HEK293T (cell line): Measurements from ENCODE around the gene TBCK.

Experiments used
- ELF4 ChIP-seq: fragments of 450-650 bp; IDR thresholded peaks from 2 replicates; pipeline ENCODE4 v1.6.1; 2017; ENCODE audit warnings: antibody characterized with exemption
- FOXM1 ChIP-seq: fragments of 450-650 bp; IDR thresholded peaks from 2 replicates; pipeline ENCODE4 v1.6.1; 2017; ENCODE audit warnings: mild to moderate bottlenecking, borderline replicate concordance
- NFRKB ChIP-seq: fragments of 450-650 bp; IDR thresholded peaks from 2 replicates; pipeline ENCODE4 v1.6.1; 2016; ENCODE audit warnings: mild to moderate bottlenecking, moderate library complexity
- TARDBP ChIP-seq: fragments of 450-650 bp; IDR thresholded peaks from 2 replicates; pipeline ENCODE4 v1.6.1; 2016
- ZNF384 ChIP-seq: fragments of 450-650 bp; IDR thresholded peaks from 2 replicates; pipeline ENCODE4 v1.6.1; 2016

DNA sequence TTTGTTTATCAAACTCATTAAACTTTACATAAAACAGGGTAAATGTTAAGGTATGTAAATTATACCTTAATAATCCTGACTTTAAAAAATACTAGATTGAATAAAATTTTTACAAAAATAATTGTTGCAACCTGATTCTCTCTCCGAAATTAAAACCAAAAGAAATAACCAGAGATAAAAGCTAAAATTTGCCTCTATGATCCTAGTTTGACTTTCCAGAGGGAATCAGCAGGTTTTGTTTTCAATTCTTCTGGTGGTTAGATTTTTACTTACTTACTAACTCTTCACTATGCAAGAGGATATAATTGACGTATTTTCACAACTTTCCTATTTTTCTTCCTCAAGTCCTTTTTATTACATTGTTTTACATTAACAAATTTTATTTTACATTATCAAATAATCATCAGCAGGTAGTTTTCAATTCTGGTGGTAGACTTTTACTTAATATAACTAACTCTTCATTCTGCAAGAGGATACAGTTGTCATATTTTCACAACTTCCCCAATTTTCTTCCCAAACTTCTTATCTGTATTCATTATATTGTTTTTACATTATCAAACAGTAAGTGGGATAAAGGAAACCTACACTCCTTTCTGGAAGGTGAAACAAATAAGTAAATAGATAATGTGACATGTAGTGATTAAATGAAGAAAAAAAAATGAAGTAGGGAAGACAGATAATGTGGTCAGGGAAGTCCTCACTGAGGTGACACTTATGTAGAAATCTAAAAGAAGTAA, 52.2 kb downstream of the TBCK start:
- TF ChIP-seq ELF4, result no peak
- no peak for TF ChIP-seq NFRKB
- no peak for TF ChIP-seq FOXM1
- no peak for TF ChIP-seq ZNF384
- no peak for TF ChIP-seq TARDBP
